GM21529 (cell line): ENCODE results near the gene PLA2G4F.

Experiments used
- ATAC-seq: cut with Tn5 transposase; IDR thresholded peaks from one replicate; pipeline ENCODE4 v1.9.1; 2021; ENCODE audit not compliant: unreplicated experiment

The PLA2G4F gene

DNA sequence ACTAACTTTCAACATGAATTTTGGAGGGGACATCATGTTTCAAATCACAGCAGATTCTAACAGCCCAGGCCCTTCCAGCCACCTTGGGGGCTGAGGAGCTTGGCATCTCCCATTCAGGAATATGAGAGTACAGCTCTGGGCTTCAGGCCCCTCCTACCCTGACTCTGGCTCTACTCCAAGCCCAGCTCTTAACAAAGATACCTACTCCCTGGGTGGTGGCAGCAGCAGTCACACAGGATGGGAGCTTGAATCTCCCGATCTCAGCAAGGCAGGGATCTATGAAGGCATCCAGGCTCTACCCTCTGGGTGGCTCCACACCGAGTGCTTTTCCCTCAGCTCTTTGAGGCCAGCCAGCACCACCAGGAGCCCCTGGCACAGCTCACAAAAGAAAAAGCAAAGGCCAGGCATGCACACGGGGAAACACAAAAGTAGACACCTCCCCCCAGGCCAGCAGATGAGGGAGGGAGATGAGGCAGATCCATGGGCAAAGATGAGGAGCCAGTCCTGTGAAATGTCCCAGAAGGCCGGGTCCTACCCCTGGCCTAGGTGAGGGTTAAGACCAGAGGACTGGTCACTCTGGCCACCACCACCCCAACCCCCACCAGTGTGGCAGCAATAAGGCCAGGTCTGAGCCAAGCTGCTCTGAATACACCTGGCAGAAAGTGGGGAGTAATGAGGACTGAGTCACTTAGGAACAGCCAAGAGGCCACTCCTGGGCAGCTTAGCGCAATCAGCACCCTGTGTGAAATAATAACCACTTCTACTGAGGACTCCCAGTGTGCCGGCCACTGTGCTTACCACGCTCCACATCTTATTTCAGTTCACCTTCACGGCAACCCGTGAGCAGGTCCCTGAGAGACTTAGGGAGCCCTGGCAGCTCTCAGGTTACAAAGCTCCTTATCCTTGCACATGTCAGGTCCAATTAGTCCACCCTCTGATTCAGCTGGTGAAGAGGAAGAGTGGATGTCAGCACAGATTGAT, 24.3 kb downstream of the PLA2G4F start:
- no peak for ATAC-seq

DNA sequence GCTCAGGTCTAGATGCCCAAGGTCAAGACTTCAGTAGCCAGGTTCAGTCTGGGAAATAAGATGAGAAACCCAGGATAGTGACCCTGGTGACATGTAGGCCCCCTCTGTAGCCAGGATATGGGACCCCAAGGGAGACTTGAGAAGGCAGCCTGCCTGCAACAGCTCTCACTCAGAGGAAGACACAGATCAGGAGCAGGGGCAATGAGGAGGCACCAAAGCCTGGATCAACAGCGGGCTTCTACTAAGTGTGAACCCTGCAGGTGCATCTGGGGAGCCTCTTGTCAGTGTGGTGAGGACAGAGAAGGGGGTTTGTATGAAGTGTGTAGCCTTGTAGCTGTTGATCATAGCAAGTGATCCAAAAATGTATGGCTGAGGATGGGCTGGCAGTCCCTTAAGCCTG, 25.4 kb downstream of the PLA2G4F start:
- no peak for ATAC-seq

DNA sequence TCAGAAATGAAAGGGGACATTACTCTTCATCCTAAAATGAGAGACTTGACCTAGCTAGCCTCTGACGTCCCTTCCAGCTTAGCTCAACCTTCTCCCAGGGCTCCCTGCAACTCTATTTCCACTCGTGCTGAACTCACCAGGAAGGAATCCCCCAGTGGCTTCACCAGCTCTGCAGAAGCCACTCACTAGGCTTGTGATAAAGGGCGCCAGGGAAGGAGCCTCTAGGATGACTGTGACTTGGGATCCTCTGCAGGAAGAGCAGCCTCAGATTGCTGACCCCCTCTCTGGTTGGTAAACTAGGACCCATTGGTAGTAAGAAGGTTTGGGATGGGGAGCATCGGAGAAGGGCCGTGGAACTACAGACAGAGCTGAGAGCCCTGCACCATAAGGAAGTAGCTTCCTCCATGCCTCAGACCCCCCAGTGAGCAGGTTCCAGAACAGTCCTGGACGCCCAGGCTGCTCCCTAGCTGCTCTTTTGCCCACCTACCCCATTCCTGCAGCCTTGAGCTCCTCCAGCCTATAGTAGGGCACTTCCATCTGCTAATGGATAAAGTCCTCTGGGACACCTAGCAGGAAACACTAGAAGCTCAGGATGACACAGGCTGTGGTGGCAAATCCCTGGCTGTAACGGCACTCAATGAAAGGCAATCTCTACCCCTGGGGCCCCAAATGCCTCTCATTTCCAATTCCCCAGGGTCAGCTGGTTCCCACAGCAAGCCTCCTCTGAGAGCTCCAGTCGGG, 26.0 kb downstream of the PLA2G4F start:
- no peak for ATAC-seq

DNA sequence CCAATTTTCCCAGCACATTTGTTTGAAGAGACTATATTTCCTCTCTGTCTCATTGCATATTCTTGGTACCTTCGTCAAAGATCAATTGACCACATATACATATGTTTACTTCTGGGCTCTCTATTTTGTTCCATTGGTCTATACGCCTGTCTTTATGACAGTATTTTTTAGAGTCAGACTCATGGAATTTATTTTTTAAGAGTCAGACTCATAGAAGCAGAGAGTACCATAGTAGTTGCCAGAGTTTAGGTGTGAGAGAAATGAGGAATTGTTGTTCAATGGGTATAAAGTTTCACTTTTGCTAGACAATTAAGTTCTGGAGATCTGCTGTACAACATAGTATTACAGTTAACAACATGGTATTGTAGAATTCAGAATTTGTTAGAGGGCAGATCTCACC, 27.1 kb downstream of the PLA2G4F start:
- no peak for ATAC-seq

DNA sequence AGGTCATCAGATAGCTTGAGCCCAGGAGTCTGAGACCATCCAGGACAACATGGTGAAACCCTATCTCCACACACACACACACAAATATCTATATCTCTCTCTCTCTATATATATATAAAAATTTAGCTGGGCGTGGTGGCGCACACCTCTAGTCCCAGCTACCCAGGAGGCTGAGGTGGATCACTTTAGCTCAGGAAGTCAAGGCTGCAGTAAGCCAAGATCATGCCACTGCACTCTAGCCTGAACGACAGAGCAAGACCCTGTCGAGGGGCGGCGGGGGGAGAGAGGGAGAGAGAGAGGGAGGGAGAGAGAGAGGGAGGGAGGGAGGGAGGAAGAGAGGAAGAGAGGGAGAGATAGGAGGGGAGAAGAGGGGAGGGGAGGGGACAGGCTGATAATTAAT, 28.0 kb downstream of the PLA2G4F start:
- no peak for ATAC-seq

DNA sequence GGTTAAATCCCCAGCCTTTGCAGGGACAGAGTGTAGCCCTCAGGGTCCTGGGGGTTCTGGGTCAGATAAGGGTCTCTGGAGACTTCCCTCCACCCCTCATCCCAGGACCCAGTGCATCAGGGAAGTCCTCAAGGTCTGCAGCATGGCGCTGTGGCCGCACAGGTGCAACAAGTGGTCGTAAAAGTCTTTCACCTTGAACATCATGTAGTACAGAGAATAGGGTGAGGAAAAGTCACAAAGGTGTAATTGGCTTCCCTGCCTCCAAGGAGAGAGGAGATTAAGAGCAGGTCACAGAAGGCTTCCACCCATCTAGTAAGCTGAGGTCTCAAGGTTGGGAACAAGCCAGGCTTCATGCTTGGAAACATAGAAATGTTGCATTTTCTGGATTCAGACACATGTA, 32.9 kb downstream of the PLA2G4F start:
- ATAC-seq, result no peak

DNA sequence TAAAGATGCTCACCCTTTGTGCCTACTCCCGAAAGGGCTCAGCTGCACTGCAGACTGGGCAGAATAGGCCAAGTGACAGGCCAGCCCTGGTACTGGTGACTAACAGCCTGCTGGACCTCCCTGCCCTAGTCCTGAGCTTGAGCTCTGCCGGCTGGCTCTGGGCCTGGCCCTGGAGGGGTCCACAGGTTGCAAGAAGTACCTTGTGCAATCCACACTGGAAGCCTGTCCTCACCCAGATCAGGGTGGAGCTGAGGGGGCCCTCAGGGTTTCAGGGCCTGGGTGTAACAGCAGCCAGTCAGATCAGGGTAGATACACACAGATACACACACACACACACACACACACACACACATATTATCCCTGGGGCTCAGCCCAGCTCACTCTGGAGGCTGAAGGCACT, 34.8 kb downstream of the PLA2G4F start:
- ATAC-seq, result no peak

DNA sequence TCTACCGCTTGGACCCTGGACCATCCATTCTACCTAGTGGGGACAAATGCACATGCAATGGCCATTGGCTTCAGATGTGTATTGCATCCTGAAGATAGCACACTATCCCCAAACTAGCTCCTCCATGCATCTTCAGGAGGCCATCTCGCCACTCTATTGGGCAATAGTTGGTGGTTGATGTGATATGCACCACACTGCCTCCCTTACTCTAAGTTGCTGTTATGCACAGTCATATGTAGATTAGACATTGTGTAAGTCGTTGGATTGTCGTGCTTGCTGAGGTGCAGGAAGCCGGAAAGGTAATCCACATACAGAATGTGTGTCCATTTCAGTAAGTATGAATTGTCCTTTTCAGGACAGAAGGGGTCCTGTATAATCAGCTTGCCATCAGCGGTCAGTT, 35.4 kb downstream of the PLA2G4F start:
- ATAC-seq, result no peak

DNA sequence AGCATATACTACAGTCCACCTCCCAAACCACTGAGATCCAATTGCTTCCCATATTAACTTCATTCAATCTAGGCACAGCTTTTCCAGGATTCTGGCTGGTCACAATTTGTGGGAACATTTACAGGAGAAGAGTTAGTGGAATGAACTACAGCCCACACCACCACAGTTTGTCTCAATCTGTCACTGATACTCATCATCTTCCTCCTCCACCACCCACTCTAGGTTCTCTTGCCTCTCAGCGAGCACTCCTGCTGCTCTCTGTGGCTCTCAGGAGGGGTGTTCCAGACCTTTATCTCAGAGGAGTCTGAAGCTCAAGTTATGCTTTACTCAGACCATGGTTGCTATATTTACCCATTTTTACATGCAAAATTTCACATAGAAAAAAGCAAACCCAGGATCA, 36.2 kb downstream of the PLA2G4F start:
- no peak for ATAC-seq

DNA sequence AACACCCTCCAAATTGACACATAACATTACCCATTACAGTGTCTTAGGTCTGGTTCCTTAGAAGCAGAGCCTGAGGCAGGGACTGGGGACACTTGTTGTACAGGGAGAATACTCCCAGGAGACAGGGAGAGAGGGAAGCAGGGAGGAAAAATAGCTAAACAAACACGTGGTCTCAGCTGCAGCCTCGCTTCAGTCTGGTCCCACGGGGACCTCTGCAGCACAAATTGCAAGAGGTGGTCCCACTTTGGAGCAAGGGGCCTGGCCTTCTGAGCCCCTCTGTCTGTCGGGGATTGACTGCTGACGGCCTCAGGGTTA, 37.0 kb downstream of the PLA2G4F start:
- ATAC-seq, result no peak

DNA sequence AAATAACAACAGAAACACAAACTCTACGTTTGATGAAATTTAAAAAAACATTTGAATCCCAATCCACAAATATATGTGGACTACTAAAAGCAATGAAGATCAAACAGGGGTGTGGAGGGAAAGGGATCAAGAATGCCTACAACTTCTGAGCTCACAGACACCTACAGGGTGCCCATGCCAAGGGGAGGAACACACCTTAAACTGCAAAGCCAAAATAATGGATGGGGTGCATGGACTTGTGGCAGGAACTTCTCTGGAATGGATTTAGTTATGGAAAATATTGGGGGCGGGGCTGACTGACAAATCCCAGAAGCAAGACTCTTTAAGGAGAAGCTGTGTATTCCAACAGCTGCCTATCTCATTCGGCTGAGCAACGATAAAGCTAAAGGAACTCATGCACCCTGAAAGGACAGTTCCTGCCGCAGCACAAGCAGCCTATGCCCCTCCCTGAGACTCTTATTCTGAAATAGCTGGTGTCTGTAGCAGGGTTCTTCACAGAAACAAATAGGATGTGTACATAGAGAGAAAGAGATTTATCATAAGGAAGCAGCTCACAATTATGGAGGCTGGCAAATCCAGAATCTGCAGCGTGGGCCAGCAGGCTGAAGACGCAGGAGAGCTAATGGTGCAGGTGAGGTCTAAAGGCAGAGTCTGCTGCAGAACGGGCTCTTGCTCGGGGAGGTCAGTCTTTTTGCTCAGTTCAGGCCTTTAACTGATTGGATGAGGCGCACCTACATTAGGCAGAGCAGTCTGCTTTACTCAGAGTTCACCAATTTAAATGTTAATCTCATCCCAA, 37.6 kb downstream of the PLA2G4F start:
- no peak for ATAC-seq

DNA sequence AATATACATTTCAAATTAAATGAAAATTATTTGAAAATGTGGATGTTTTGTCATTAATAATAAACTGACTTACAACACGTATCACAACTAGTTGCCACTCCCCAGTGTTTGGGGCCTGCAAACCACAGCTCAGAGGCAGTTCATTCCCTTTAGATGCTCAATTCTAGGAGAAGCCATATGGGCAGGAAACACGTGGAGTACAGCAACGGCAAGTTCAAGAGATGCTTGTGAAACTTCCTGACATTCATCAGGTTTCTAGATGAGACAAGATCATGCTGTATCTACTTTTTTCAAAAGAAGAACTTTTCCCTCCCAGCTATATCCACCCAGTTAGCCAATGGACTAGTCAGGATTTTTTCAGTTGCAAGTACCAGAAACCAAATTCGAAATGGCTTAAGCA, 44.5 kb downstream of the PLA2G4F start:
- ATAC-seq, result no peak

DNA sequence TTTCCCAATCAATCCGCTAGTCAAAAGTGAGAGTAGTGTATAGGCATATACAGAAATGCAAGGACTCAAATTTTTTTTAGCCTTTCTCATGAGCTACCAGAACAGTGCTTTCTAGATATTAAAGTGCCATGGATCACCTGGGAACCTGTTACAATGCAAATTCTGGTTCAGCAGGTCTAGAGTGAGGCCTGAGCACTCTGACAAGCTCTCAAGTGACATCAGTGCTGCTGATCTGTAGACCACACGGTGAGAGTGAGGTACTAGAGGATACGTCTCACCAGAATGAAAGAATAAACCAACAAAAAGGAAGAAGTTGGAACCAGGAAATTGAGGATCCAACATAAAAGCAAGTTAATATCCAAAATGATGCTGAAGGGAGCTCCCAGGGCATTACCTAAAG, 46.1 kb downstream of the PLA2G4F start:
- no peak for ATAC-seq

DNA sequence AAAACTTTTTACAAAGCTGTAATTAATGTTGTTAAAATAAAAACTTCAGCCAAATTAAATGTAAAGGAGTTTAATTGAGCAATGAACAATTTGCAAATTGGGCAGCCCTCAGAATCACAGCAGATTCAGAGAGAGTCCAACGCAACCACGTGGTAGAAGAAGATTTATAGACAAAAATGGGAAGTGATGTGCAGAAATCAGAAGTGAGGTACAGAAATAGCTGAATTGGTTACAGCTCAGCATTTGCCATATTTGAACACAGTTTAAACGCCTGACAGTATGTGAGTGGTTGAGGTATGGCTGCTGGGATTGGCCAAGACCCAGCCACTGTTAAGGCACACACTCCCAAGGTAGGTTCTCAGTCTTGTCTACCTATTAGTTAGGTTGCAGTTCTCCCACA, 47.6 kb downstream of the PLA2G4F start:
- no peak for ATAC-seq

DNA sequence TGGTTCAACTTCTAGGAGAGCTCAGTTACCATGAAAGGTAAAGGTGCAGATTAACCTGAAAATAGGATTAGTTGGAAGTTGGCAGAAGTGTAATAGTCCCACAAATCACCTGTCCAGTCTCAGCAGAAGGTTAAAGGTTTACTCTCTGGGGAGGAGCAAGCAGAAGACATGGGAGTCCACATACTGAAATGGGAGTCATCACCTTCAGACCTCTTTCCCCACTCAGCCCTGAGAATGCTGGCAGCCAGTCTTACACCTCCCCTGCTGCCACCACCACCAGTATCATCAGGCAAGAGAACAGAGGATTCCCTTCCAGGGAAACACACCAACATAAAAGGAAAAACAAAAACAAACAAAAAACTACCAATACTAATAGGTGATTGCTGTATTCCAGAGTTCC, 48.2 kb downstream of the PLA2G4F start:
- ATAC-seq, result no peak

DNA sequence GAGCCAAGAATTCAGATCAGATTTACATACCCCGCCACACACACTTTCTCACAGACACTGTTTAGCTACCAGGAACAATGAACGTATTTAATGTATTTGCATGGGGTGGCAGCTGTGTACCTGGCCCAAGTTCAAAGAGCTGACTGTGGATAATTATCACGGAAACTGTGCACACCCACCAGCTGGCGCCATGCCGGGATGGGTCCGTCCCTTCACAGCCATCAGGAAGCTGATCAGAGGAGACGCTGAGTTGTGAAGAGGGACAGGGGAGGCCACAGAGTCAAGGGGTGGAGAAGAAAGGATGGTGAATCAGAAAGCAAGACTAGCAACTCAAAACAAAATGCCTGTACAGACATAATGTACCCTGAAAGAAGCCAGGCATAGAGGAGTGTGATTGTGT, 49.0 kb downstream of the PLA2G4F start:
- no peak for ATAC-seq

DNA sequence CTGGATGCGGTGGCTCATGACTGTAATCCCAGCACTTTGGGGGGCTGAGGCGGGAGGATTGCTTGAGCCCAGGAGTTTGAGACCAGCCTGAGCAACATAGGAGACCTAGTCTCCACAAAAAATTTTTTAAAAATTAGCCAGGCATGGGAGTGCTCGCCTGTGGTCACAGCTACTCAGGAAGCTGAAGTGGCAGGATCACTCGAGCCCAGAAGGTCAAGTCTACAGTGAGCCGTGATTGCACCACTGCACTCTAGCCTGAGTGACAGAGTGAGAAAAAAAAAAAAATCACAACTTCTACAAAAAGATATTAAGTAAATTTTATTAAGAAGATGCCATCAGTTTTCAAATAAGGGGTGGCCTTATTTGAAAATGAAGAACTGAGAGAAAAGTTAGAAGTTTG, 50.1 kb downstream of the PLA2G4F start:
- no peak for ATAC-seq

DNA sequence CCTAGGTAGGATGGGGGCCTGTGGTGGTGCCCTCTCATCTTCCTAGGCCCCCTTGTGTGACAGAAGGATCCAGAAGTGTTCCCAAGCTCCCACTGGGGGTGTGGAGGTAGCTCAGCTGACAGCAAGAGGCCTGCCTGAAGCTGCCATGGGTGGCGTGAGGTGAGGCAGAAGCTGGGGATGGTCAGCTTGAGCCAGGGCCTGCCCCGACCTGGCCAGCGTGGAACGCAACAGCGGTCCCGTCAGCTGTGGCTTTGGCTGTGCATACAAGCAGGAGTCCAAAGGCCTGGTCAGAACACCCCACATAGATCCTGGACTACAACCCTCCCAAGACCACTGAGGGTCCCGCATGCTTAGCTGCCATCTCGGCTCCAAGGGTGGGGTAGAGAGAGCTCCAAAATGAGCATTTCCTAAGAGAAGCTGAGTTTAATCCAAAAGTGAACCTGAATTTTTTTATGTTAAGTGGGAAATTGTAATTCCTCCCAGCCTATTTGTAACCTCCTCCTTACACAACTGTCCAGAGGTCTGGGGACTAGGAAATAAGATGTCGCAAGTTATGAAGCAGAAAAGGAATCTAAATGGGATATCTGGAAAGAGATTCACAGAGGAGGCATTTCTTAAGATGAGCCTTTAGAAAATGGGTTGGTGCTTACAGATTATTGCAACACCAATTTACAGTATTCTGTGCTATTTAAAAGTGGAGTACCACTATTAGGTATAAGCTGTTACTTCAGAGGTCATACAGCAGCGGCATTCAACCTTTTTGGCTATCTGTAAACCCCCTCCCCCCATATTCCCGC, 52.1 kb downstream of the PLA2G4F start:
- ATAC-seq, result no peak

DNA sequence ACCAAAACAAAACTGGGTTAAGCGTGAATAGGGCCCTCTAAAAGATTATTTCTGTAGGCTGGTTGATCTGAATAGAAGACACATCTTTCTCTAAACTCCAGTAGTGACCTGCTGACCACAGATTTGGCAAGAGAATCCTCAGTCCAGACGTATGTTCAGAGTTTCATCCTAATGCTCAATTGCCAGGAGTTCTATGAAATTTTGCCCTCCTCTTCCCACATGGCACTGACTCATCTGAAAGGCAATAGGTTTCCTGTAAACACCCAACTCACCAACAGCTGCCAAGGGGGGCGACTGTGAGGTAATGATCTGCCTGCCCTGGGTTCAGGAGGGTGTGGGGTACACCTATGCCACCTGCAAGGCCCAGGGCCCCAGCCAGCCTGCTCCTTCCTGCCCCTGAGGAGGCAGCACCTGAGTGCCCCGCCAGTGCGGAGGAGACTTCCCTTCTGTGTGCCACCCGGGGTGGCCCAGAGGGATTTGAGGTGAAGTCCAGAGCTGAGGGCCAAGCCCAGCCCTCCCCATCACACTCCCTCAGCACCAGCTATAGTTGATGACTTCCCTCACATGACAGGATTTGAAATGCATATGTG, 53.7 kb downstream of the PLA2G4F start:
- ATAC-seq, result no peak

DNA sequence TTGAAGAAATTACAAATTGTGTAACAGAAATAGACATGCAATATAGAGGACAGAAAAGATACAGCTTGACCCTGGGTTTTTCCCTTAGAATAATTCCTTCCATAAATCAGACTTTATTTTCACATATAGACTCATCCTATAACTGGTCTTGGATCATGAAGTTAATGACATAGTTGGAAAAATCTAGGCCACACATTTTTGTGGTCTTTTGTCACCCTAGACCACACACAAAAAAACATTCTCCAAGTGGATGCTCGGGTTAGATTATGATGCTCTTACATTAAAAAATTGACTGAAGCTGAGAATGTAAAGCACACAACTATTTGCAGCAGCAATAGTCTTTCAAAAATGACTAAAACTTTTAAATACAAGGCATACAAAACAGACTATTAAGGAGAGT, 54.6 kb downstream of the PLA2G4F start:
- ATAC-seq, result no peak
